Panc1 (cell line): ENCODE results near the gene TBRG4. TPM values are rescaled to one million over a fixed set of nuclear protein-coding genes. Genes with fewer than 3 reads are reported as not detected.

Experiments
- ATAC-seq: fragments of 200-7000 bp; cut with Tn5 transposase; 2 replicates; pipeline ENCODE4 v1.9.1; 2020; ENCODE audit warnings: mild to moderate bottlenecking, moderate library complexity
- BruUV-seq: library from RNA; stranded (reverse); fragments of 400-500 nt; replicated peaks from 2 replicates; lab custom pipeline; 2021; lab: Mats Ljungman, UMichigan
- CTCF ChIA-PET: fragments of 300-600 bp; sonication (Branson Sonifier 250); formaldehyde crosslinking; loops from one replicate; lab custom pipeline; 2022; ENCODE audit warnings: antibody characterized with exemption; lab: Charles Lee
- POLR2A ChIA-PET: fragments of 300-600 bp; sonication (Branson Sonifier 250); formaldehyde crosslinking; loops from one replicate; lab custom pipeline; 2022; ENCODE audit warnings: antibody characterized with exemption; lab: Charles Lee
- DNase-seq: peaks from one replicate; pipeline ENCODE4 v3.0.0-alpha.2; 2010; ENCODE audit warnings: low read depth, low spot score
- H3K27ac ChIP-seq: 2 replicates; pipeline ENCODE4 v1.5.1; 2011; ENCODE audit warnings: mild to moderate bottlenecking, low read length, inconsistent platforms
- H3K27me3 ChIP-seq: fragments of 200-500 bp; sonication (Bioruptor generic); 2 replicates; pipeline ENCODE4 v1.6.0; 2014; ENCODE audit warnings: low read length, inconsistent platforms; ENCODE audit not compliant: control insufficient read depth, insufficient read depth
- H3K36me3 ChIP-seq: fragments of 200-500 bp; sonication (Bioruptor generic); 2 replicates; pipeline ENCODE4 v1.5.1; 2014; ENCODE audit warnings: inconsistent platforms, mild to moderate bottlenecking, low read length, moderate library complexity; ENCODE audit not compliant: control insufficient read depth, insufficient read depth
- H3K4me1 ChIP-seq: 2 replicates; pipeline ENCODE4 v1.5.1; 2011; ENCODE audit warnings: inconsistent platforms, mild to moderate bottlenecking, low read length, moderate library complexity; ENCODE audit not compliant: control insufficient read depth, insufficient read depth
- H3K4me3 ChIP-seq, 2 experiments: 2 replicates each; pipeline ENCODE4 v1.5.1; 2011 to 2012; ENCODE audit warnings: low read depth in 2 of 2, low read length in 2 of 2, mild to moderate bottlenecking in 2 of 2, inconsistent platforms in 1 of 2, moderate library complexity in 1 of 2
- H3K9me3 ChIP-seq: fragments of 200-500 bp; sonication (Bioruptor generic); 2 replicates; pipeline ENCODE4 v1.5.1; 2014; ENCODE audit warnings: low read depth, mild to moderate bottlenecking, inconsistent platforms, low read length, moderate library complexity; ENCODE audit not compliant: control insufficient read depth, insufficient read depth
- CTCF ChIP-seq: fragments of 450-650 bp; IDR thresholded peaks from 2 replicates; pipeline ENCODE4 v1.5.1; 2017; ENCODE audit warnings: mild to moderate bottlenecking
- POLR2AphosphoS5 ChIP-seq: IDR thresholded peaks from 2 replicates; pipeline ENCODE4 v1.6.1; 2012; ENCODE audit warnings: mild to moderate bottlenecking, low read depth, low read length, moderate library complexity
- REST ChIP-seq, 2 experiments: IDR thresholded peaks; 2 replicates each; pipeline ENCODE4 v1.6.1; 2011 to 2012; ENCODE audit warnings: low read depth in 2 of 2, control low read depth in 1 of 2, low read length in 1 of 2, mild to moderate bottlenecking in 1 of 2, moderate library complexity in 1 of 2; ENCODE audit not compliant: insufficient read depth in 1 of 2
- SIN3A ChIP-seq: IDR thresholded peaks from 2 replicates; pipeline ENCODE4 v1.6.1; 2012; ENCODE audit warnings: low read depth, mild to moderate bottlenecking, low read length, moderate library complexity, borderline replicate concordance; ENCODE audit not compliant: insufficient read depth
- TCF7L2 ChIP-seq: IDR thresholded peaks from 2 replicates; pipeline ENCODE4 v1.6.1; 2011; ENCODE audit warnings: mild to moderate bottlenecking, low read depth, low read length, inconsistent platforms
- in situ Hi-C: cut with HindIII; loops from 2 replicates; pipeline ENCODE4 v1.10.0; 2016; ENCODE audit warnings: low sequenced_read_pairs, low pct_unique_long_range_greater_than_20kb
- intact Hi-C: fragments of 100-400 bp; cut with micrococcal nuclease; formaldehyde crosslinking; loops from one replicate; pipeline ENCODE4 v1.10.0; 2022; ENCODE audit not compliant: unreplicated experiment
- total RNA-seq: library from RNA; stranded (reverse); gene quantifications from one replicate; pipeline ENCODE4 v1.2.1, GENCODE V29; 2021; ENCODE audit not compliant: unreplicated experiment

TBRG4 gene
- total RNA-seq, 1 experiment from 2014 or later = 149 TPM

- Histone ChIP-seq H3K36me3 (peaks cover 33% of the 10 kb centered on the region), H3K9me3 (no peaks in the 10 kb centered on the region), H3K27ac (no peak overlapping the region), H3K4me1 (no peaks in the 10 kb centered on the region), H3K27me3 (no peaks in the 10 kb centered on the region), H3K4me3 (no peak overlapping the region)
- CTCF ChIA-PET = interaction anchor here (0.6 kb wide), 1 partner anchor 543 kb away, joined by 6 read pairs; no protein-coding TSS in a partner anchor
- in situ Hi-C loops (no loop called here), intact Hi-C loops (no loop called here)
- no TSS peak for BruUV-seq
- POLR2A ChIA-PET = interaction anchor here (0.6 kb wide), 1 partner anchor 365 kb away, joined by 6 read pairs; no protein-coding TSS in a partner anchor
- no peak for TF ChIP-seq TCF7L2
- TF ChIP-seq SIN3A = no peak
- no peak for TF ChIP-seq POLR2AphosphoS5
- no peak for TF ChIP-seq CTCF
- no peak for TF ChIP-seq REST (IDR thresholded peaks at IDR 0.05; ENCODE audit: insufficient read depth in 1 of 2, low read depth in 2 of 2, low read length in 1 of 2)
- no peak for DNase-seq
- peak; percentile 56 for ATAC-seq
Observed at GRCh38 chr7:45098983-45099839, 12.3 kb downstream of the TBRG4 start.

GRCh38 chr7:45092931-45093235 is 18.6 kb downstream of the TBRG4 start:
- BruUV-seq = no TSS peak
- in situ Hi-C loops = no loop called here
- ATAC-seq (no peak), DNase-seq (no peak)
- no peaks in the 10 kb centered on the region for H3K9me3 ChIP-seq
- H3K27ac ChIP-seq = 0 out of 2 replicates have a peak overlapping the region, but pooled peaks have one; percentile 30
- H3K27me3 ChIP-seq = 0 out of 2 replicates have a peak, but pooled peaks cover 2% of the 10 kb centered on the region
- TF ChIP-seq TCF7L2 (no peak; the same call in 1 of the 2 replicates), REST (IDR thresholded peaks at IDR 0.05; ENCODE audit: insufficient read depth in 1 of 2, low read depth in 2 of 2, low read length in 1 of 2) (no peak), SIN3A (no peak), CTCF (no peak), POLR2AphosphoS5 (no peak)
- H3K36me3 ChIP-seq = no peaks in the 10 kb centered on the region
- ChIA-PET POLR2A (no interaction called here), CTCF (interaction anchor here (0.7 kb wide), 1 partner anchor 15 kb away, joined by 3 read pairs; no protein-coding TSS in a partner anchor)
- intact Hi-C loops = no loop called here
- H3K4me1 ChIP-seq = peaks cover 11% of the 10 kb centered on the region; the same call in 1 of the 2 replicates
- no peak overlapping the region for H3K4me3 ChIP-seq
